K562 (cell line): ENCODE measurements around the gene TRAPPC12. TPM values are rescaled to one million over a fixed set of nuclear protein-coding genes. Genes with fewer than 3 reads are reported as not detected.

ENCODE experiments used
- ATAC-seq: fragments of 200-7000 bp; cut with Tn5 transposase; 3 replicates; pipeline ENCODE4 v1.9.1; 2020; ENCODE audit warnings: moderate library complexity
- BruUV-seq: library from RNA; stranded (reverse); fragments of 400-500 nt; replicated peaks from 2 replicates; lab custom pipeline; 2021; lab: Mats Ljungman, UMichigan
- CTCF ChIA-PET: fragments of 300-600 bp; formaldehyde crosslinking; extraction: SDS; loops from one replicate; lab custom pipeline; 2021; ENCODE audit warnings: low intra/inter-chr PET ratio; lab: Yijun Ruan, JAX
- POLR2A ChIA-PET: fragments of 300-600, 350-650 bp; sonication (Branson Sonifier 250); formaldehyde crosslinking; extraction: SDS; loops from one replicate; lab custom pipeline; 2021; ENCODE audit warnings: antibody characterized with exemption, inconsistent platforms; lab: Yijun Ruan, JAX
- DNase-seq, 4 experiments: peaks; one replicate each; pipeline versions ENCODE4 v3.0.0 to v3.0.0-alpha.2; 2011 to 2018; ENCODE audit warnings: low spot score in 3 of 4, mixed read lengths in 3 of 4; ENCODE audit errors: extremely low read depth in 1 of 4
- FAIRE-seq: peaks from 2 replicates; lab custom pipeline; 2011; peaks lifted over from hg19 to GRCh38; lab: Jason Lieb, UNC
- H2AFZ ChIP-seq: 2 replicates; pipeline ENCODE4 v1.6.0; 2011; ENCODE audit warnings: low read depth, low read length, control low read depth, inconsistent platforms
- H3K27ac ChIP-seq: fragments of 200-600 bp; 3 replicates; pipeline ENCODE4 v1.8.0; 2011; ENCODE audit warnings: low read depth, mild to moderate bottlenecking, control low read depth, inconsistent platforms, low read length, moderate library complexity, mixed read lengths; ENCODE audit errors: extremely low read depth
- H3K27me3 ChIP-seq, 2 experiments: fragments of 300-600 bp in 1 of 2; 2 replicates in 1 of 2; 3 replicates in 1 of 2; pipeline versions ENCODE4 v1.6.0 to v1.8.0; 2011; ENCODE audit warnings: inconsistent platforms in 2 of 2, low read length in 2 of 2, mild to moderate bottlenecking in 1 of 2, mixed read lengths in 1 of 2, moderate library complexity in 1 of 2; ENCODE audit not compliant: control insufficient read depth in 2 of 2, insufficient read depth in 2 of 2
- H3K36me3 ChIP-seq: fragments of 300-600 bp; 3 replicates; pipeline ENCODE4 v1.8.0; 2011; ENCODE audit warnings: mild to moderate bottlenecking, low read length, inconsistent platforms; ENCODE audit not compliant: control insufficient read depth, insufficient read depth
- H3K4me1 ChIP-seq, 2 experiments: fragments of 200-600 bp in 1 of 2; replicated peaks in 1 of 2; 2 replicates in 1 of 2; 3 replicates in 1 of 2; pipeline versions ENCODE4 v1.5.1 to v1.8.0; 2011; ENCODE audit warnings: inconsistent platforms in 2 of 2, low read length in 2 of 2, mild to moderate bottlenecking in 1 of 2, mixed read lengths in 1 of 2, moderate library complexity in 1 of 2; ENCODE audit not compliant: control insufficient read depth in 2 of 2, insufficient read depth in 2 of 2
- H3K4me2 ChIP-seq: 2 replicates; pipeline ENCODE4 v1.6.1; 2011; ENCODE audit warnings: low read length, control low read depth, inconsistent platforms, mixed read lengths; ENCODE audit not compliant: insufficient read depth
- H3K4me3 ChIP-seq: fragments of 200-600 bp; sonication (generic), shearing (Covaris generic); 2 replicates; pipeline ENCODE4 v1.5.1; 2016; ENCODE audit warnings: control low read depth, inconsistent platforms
- H3K79me2 ChIP-seq: fragments of 200-600 bp; 3 replicates; pipeline ENCODE4 v1.8.0; 2011; ENCODE audit warnings: low read length, inconsistent platforms; ENCODE audit not compliant: control insufficient read depth, insufficient read depth
- H3K9ac ChIP-seq, 2 experiments: 2 replicates each; pipeline versions ENCODE4 v1.6.0 to v1.6.1; 2011; ENCODE audit warnings: low read depth in 2 of 2, low read length in 2 of 2, control low read depth in 1 of 2, inconsistent platforms in 1 of 2, mild to moderate bottlenecking in 1 of 2, mixed read lengths in 1 of 2; ENCODE audit not compliant: insufficient read depth in 1 of 2
- H3K9me1 ChIP-seq: one replicate; pipeline ENCODE4 v1.6.0; 2011; ENCODE audit warnings: inconsistent platforms, mild to moderate bottlenecking, low read length, moderate library complexity; ENCODE audit not compliant: control insufficient read depth, insufficient read depth
- H3K9me3 ChIP-seq: replicated peaks from 2 replicates; pipeline ENCODE4 v1.5.1; 2011; ENCODE audit warnings: low read depth, low read length, inconsistent platforms; ENCODE audit not compliant: control insufficient read depth, insufficient read depth
- H4K20me1 ChIP-seq: replicated peaks from 2 replicates; pipeline ENCODE4 v1.6.1; 2011; ENCODE audit warnings: low read length, inconsistent platforms, mixed read lengths; ENCODE audit not compliant: control insufficient read depth, insufficient read depth
- EHMT2 ChIP-seq: fragments of 450-650 bp; IDR thresholded peaks from 2 replicates; pipeline ENCODE4 v1.6.1; 2018; ENCODE audit warnings: antibody characterized with exemption
- GTF3C2 ChIP-seq: IDR thresholded peaks from 3 replicates; pipeline ENCODE4 v1.6.1; 2011; ENCODE audit warnings: borderline replicate concordance, mild to moderate bottlenecking, moderate library complexity; ENCODE audit not compliant: insufficient read length; ENCODE audit errors: extremely low read depth
- HMGXB4 ChIP-seq: sonication (generic); formaldehyde crosslinking; IDR thresholded peaks from 2 replicates; pipeline ENCODE4 v1.8.1; 2023; ENCODE audit warnings: mild to moderate bottlenecking, missing genetic modification reagents
- NCOA6 ChIP-seq: fragments of 450-650 bp; IDR thresholded peaks from 2 replicates; pipeline ENCODE4 v1.6.1; 2017; ENCODE audit warnings: mild to moderate bottlenecking
- NFRKB ChIP-seq: fragments of 450-650 bp; IDR thresholded peaks from 2 replicates; pipeline ENCODE4 v1.6.1; 2016; ENCODE audit warnings: low read depth
- NONO ChIP-seq, 2 experiments: fragments of 200-400 bp in 1 of 2; fragments of 450-650 bp in 1 of 2; formaldehyde crosslinking in 1 of 2; IDR thresholded peaks; 2 replicates each; pipeline ENCODE4 v1.6.1; 2017; ENCODE audit warnings: low read depth in 2 of 2, mild to moderate bottlenecking in 2 of 2, moderate library complexity in 2 of 2, low read length in 1 of 2
- RFX5 ChIP-seq: IDR thresholded peaks from 2 replicates; pipeline ENCODE4 v1.6.1; 2011; ENCODE audit warnings: low read depth, mild to moderate bottlenecking, improper control_type of control experiment, low read length
- RFX7 ChIP-seq: fragments of 250-450 bp; sonication (Bioruptor Pico); IDR thresholded peaks from 2 replicates; pipeline ENCODE4 v1.5.1; 2021; ENCODE audit warnings: mild to moderate bottlenecking
- TCFL5 ChIP-seq: fragments of 250-450 bp; sonication (Bioruptor Pico); conservative IDR thresholded peaks from 2 replicates; pipeline ENCODE4 v1.6.1; 2021; ENCODE audit warnings: mild to moderate bottlenecking, moderate library complexity, matching md5 sums
- TRIM24 ChIP-seq, 2 experiments: fragments of 450-650 bp; IDR thresholded peaks; 2 replicates each; pipeline ENCODE4 v1.6.1; 2016
- TRIM28 ChIP-seq: fragments of 450-650 bp; IDR thresholded peaks from 2 replicates; pipeline ENCODE4 v1.6.1; 2017
- ZC3H4 ChIP-seq: sonication (generic); formaldehyde crosslinking; IDR thresholded peaks from 2 replicates; pipeline ENCODE4 v1.9.0; 2021; ENCODE audit warnings: missing genetic modification reagents, borderline replicate concordance
- ZNF232 ChIP-seq: sonication (generic); formaldehyde crosslinking; IDR thresholded peaks from 2 replicates; pipeline ENCODE4 v1.8.0; 2022; ENCODE audit warnings: mild to moderate bottlenecking, missing genetic modification reagents
- ZNF277 ChIP-seq: fragments of 250-450 bp; sonication (Bioruptor Pico); IDR thresholded peaks from 2 replicates; pipeline ENCODE4 v1.8.0; 2022; ENCODE audit warnings: inconsistent platforms, mild to moderate bottlenecking, moderate library complexity, borderline replicate concordance
- ZNF507 ChIP-seq: conservative IDR thresholded peaks from 2 replicates; pipeline ENCODE4 v1.6.1; 2017; ENCODE audit warnings: missing genetic modification characterization, missing compliant biosample characterization
- WGBS: fragments of 100-300 bp; shearing (Covaris generic); methylation state at CpG from one replicate; pipeline ENCODE4 v1.1.6; 2016; ENCODE audit warnings: low coverage, mixed read lengths; ENCODE audit not compliant: insufficient coverage; ENCODE audit errors: missing lambda C conversion rate; 5-methylcytosine and 5-hydroxymethylcytosine counted together
- in situ Hi-C: fragments of 300-500 bp; cut with MboI; formaldehyde crosslinking; loops from 4 replicates; pipeline ENCODE4 v1.15.0; 2018; ENCODE audit warnings: inconsistent platforms, mixed read lengths
- intact Hi-C: fragments of 100-400 bp; cut with micrococcal nuclease; formaldehyde crosslinking; loops from 2 replicates; pipeline ENCODE4 v1.14.2; 2022
- polyA plus RNA-seq, 8 experiments: library from polyadenylated mRNA; depleted of rRNA in 4 of 8; stranded (reverse) in 5 of 8; unstranded in 3 of 8; fragments of >200 nt; fragmentation: Nextera tagmentation in 2 of 8; fragmentation: Illumina TruSeq in 1 of 8; extraction: Ambion mirVana in 2 of 8; extraction: Trizol in 1 of 8; gene quantifications; 2 replicates each; pipeline versions ENCODE4 v1.2.1 to v1.2.3, GENCODE V29; 2011 to 2014; ENCODE audit warnings: inconsistent platforms in 1 of 8, missing spikeins in 1 of 8
- total RNA-seq, 7 experiments: library from RNA; depleted of rRNA in 6 of 7; stranded (reverse); fragments of >200 nt in 6 of 7; fragmentation: Illumina TruSeq in 2 of 7; extraction: Trizol in 2 of 7; gene quantifications; 2 replicates each; pipeline versions ENCODE4 v1.2.1 to v1.2.3, GENCODE V29; 2011 to 2021; ENCODE audit warnings: low replicate concordance in 1 of 7
- TF ChIP-seq, protein P1 (sequence below): fragments of 250-450 bp; sonication (Bioruptor Pico); IDR thresholded peaks from 2 replicates; pipeline ENCODE4 v1.8.0; 2022; ENCODE audit warnings: inconsistent platforms

TRAPPC12 gene
- total and polyA plus RNA-seq, 9 of the 15 experiments (the other 6 are each of a cell fraction or from before 2014, with no cell fraction given) = 8.0 to 75.2 (median 39.1) TPM

DNA sequence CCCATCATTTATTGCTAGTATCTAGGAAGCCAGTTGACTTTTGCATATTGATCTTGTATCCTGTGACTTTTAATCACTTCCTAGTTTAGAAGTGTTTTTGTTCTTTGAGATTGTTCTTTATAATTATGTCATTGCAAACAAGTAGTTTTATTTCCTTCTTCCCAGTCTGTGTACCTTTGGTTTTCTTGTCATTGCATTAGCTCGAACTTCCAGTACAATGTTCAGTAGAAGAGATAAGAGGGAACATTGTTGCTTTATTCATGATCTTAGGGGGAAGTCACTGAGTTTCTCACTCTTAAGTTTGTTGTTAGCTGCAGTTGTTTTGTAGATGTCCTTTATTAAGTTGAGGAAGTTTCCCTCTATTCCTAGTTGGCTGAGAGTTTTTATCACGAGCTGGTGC lies 61.0 kb downstream of the TRAPPC12 start:
- DNase-seq (no peak), FAIRE-seq (peak; percentile 23), ATAC-seq (no peak)
- H3K27me3 ChIP-seq = no peaks in the 10 kb centered on the region
- ChIA-PET POLR2A (no interaction called here), CTCF (no interaction called here)
- intact Hi-C loops (no loop called here), in situ Hi-C loops (no loop called here)
- no peaks in the 10 kb centered on the region for H3K9me3 ChIP-seq
- WGBS = 43% methylated on average over 2 of the region's 2 CpGs
- no peaks in the 10 kb centered on the region for H3K9me1 ChIP-seq
- H3K27ac ChIP-seq = no peak overlapping the region
- H2AFZ ChIP-seq = no peak overlapping the region
- no peak overlapping the region for H3K4me2 ChIP-seq
- TF ChIP-seq EHMT2 = no peak
- TF ChIP-seq NONO (IDR thresholded peaks at IDR 0.05; ENCODE audit: low read depth in 2 of 2, low read length in 1 of 2) = no peak
- TF ChIP-seq TRIM28 = no peak
- no peak for TF ChIP-seq TCFL5
- TF ChIP-seq GTF3C2 = no peak
- TF ChIP-seq, protein P1, sequence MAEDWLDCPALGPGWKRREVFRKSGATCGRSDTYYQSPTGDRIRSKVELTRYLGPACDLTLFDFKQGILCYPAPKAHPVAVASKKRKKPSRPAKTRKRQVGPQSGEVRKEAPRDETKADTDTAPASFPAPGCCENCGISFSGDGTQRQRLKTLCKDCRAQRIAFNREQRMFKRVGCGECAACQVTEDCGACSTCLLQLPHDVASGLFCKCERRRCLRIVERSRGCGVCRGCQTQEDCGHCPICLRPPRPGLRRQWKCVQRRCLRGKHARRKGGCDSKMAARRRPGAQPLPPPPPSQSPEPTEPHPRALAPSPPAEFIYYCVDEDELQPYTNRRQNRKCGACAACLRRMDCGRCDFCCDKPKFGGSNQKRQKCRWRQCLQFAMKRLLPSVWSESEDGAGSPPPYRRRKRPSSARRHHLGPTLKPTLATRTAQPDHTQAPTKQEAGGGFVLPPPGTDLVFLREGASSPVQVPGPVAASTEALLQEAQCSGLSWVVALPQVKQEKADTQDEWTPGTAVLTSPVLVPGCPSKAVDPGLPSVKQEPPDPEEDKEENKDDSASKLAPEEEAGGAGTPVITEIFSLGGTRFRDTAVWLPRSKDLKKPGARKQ = no peak
- no peak for TF ChIP-seq HMGXB4 (CRISPR knock-in tag)
- TF ChIP-seq TRIM24 (IDR thresholded peaks at IDR 0.05) = no peak
- no peak for TF ChIP-seq RFX5
- TF ChIP-seq ZNF507 (tag) = no peak
- no peak for TF ChIP-seq RFX7 (CRISPR knock-in tag)
- TF ChIP-seq ZNF277 (CRISPR knock-in tag) = no peak
- TF ChIP-seq ZC3H4 (CRISPR knock-in tag) = no peak
- TF ChIP-seq NFRKB = no peak
- no peak for TF ChIP-seq ZNF232 (CRISPR knock-in tag)
- TF ChIP-seq NCOA6 = no peak
- no peaks in the 10 kb centered on the region; a peak in 1 of 5 replicates for H3K4me1 ChIP-seq
- H3K79me2 ChIP-seq = peaks cover 3% of the 10 kb centered on the region; the same call in 1 of the 3 replicates
- no peak overlapping the region for H3K9ac ChIP-seq
- no TSS peak for BruUV-seq
- H3K36me3 ChIP-seq = peaks cover 23% of the 10 kb centered on the region
- no peak overlapping the region for H3K4me3 ChIP-seq
- H4K20me1 ChIP-seq = no peaks in the 10 kb centered on the region
